Measurements from ENCODE around the gene COQ10B. TPM values are rescaled to one million over a fixed set of nuclear protein-coding genes. Genes with fewer than 3 reads are reported as not detected.

The COQ10B gene
- total RNA-seq, 1 experiment from 2014 or later: 23.5 TPM

GRCh38 chr2:197452754-197453122 is 614 bp upstream of the COQ10B start:
- no peaks in the 10 kb centered on the region for H3K9me2 ChIP-seq (replicated peaks; ENCODE audit: low read length)
- peaks cover 11% of the 10 kb centered on the region for H3K4me1 ChIP-seq (ENCODE audit: insufficient read depth, low read length)
- no peaks in the 10 kb centered on the region for H3F3A ChIP-seq (ENCODE audit: low read length, unreplicated experiment)
- H3K9me3 ChIP-seq (ENCODE audit: low read length): no peaks in the 10 kb centered on the region
- intact Hi-C loops (cut with micrococcal nuclease): loop anchor here (1.0 kb wide), 3 partner anchors 17 to 161 kb away; partner anchors contain the start of genes HSPE1 and SF3B1
- peaks cover 44% of the 10 kb centered on the region for H3K79me2 ChIP-seq (ENCODE audit: low read length)
- no TSS peak for BruUV-seq (replicated peaks)
- POLR2A ChIA-PET (ENCODE audit: unreplicated experiment): interaction anchor here (0.5 to 1.0 kb wide), 7 partner anchors 12 to 830 kb away, joined by 3 to 11 read pairs (median 3); partner anchors contain the start of genes HSPD1, HSPE1 and SF3B1
- H3K27me3 ChIP-seq (ENCODE audit: low read length): no peaks in the 10 kb centered on the region
- TF ChIP-seq CTCF (conservative IDR thresholded peaks at IDR 0.05; ENCODE audit: low read depth, low read length) (no peak), EZH2 (IDR thresholded peaks at IDR 0.05; ENCODE audit: low read length, unreplicated experiment) (no peak), EZH2phosphoT487 (IDR thresholded peaks at IDR 0.05; ENCODE audit: borderline replicate concordance, low read length) (no peak)
- peak; percentile 21 for ATAC-seq
- peaks cover 22% of the 10 kb centered on the region for H4K20me1 ChIP-seq (ENCODE audit: low read length)
- peak overlapping the region; percentile 84 for H3K4me3 ChIP-seq (ENCODE audit: low read length)
- peak overlapping the region; percentile 73 for H3K9ac ChIP-seq (ENCODE audit: low read length)
- H3K27ac ChIP-seq (ENCODE audit: low read length): peak overlapping the region; percentile 43
- no peaks in the 10 kb centered on the region for H3K36me3 ChIP-seq (ENCODE audit: low read depth, low read length)
- DNase-seq: no peak
- peak overlapping the region; percentile 86 for H3K4me2 ChIP-seq (ENCODE audit: low read length)
- peak overlapping the region; percentile 72 for H2AFZ ChIP-seq (ENCODE audit: low read length)
- CTCF ChIA-PET: interaction anchor here (0.7 kb wide), 2 partner anchors 160 to 327 kb away, joined by 3 to 4 read pairs; no protein-coding TSS in a partner anchor

- Histone ChIP-seq H2AFZ (ENCODE audit: low read length) (peak overlapping the region; percentile 79), H3K4me2 (ENCODE audit: low read length) (peak overlapping the region; percentile 98), H3K27me3 (ENCODE audit: low read length) (no peaks in the 10 kb centered on the region), H3K4me1 (ENCODE audit: insufficient read depth, low read length) (peaks cover 11% of the 10 kb centered on the region), H3K9me3 (ENCODE audit: low read length) (no peaks in the 10 kb centered on the region), H4K20me1 (ENCODE audit: low read length) (peaks cover 26% of the 10 kb centered on the region), H3F3A (ENCODE audit: low read length, unreplicated experiment) (no peaks in the 10 kb centered on the region), H3K27ac (ENCODE audit: low read length) (peak overlapping the region; percentile 92), H3K9ac (ENCODE audit: low read length) (peak overlapping the region; percentile 93), H3K4me3 (ENCODE audit: low read length) (peak overlapping the region; percentile 84), H3K9me2 (replicated peaks; ENCODE audit: low read length) (no peaks in the 10 kb centered on the region), H3K79me2 (ENCODE audit: low read length) (peaks cover 56% of the 10 kb centered on the region), H3K36me3 (ENCODE audit: low read depth, low read length) (no peaks in the 10 kb centered on the region)
- ChIA-PET POLR2A (ENCODE audit: unreplicated experiment) (no interaction called here), CTCF (no interaction called here)
- ATAC-seq (peak; percentile 56), DNase-seq (no peak)
- intact Hi-C loops (cut with micrococcal nuclease): loop anchor here (1.0 kb wide), 3 partner anchors 19 to 159 kb away; partner anchors contain the start of genes HSPE1 and SF3B1
- TF ChIP-seq CTCF (conservative IDR thresholded peaks at IDR 0.05; ENCODE audit: low read depth, low read length) (no peak), EZH2phosphoT487 (IDR thresholded peaks at IDR 0.05; ENCODE audit: borderline replicate concordance, low read length) (no peak), EZH2 (IDR thresholded peaks at IDR 0.05; ENCODE audit: low read length, unreplicated experiment) (no peak)
- no TSS peak for BruUV-seq (replicated peaks)
Observed at GRCh38 chr2:197453914-197454398, 604 bp downstream of the COQ10B start.

GRCh38 chr2:197454923-197455322 is 1.6 kb downstream of the COQ10B start:
- ATAC-seq (no peak), DNase-seq (no peak)
- no peaks in the 10 kb centered on the region for H3K27me3 ChIP-seq (ENCODE audit: low read length)
- H3K36me3 ChIP-seq (ENCODE audit: low read depth, low read length): peaks cover 5% of the 10 kb centered on the region; the same call in 1 of the 2 replicates
- BruUV-seq (replicated peaks): no TSS peak
- TF ChIP-seq EZH2 (IDR thresholded peaks at IDR 0.05; ENCODE audit: low read length, unreplicated experiment) (no peak), EZH2phosphoT487 (IDR thresholded peaks at IDR 0.05; ENCODE audit: borderline replicate concordance, low read length) (no peak), CTCF (conservative IDR thresholded peaks at IDR 0.05; ENCODE audit: low read depth, low read length) (no peak)
- peak overlapping the region; percentile 98 for H3K4me2 ChIP-seq (ENCODE audit: low read length)
- ChIA-PET CTCF (no interaction called here), POLR2A (ENCODE audit: unreplicated experiment) (interaction anchor here (0.6 kb wide), 1 partner anchor 47 kb away, joined by 29 read pairs; no protein-coding TSS in a partner anchor)
- H3K79me2 ChIP-seq (ENCODE audit: low read length): peaks cover 65% of the 10 kb centered on the region
- H3F3A ChIP-seq (ENCODE audit: low read length, unreplicated experiment): no peaks in the 10 kb centered on the region
- H2AFZ ChIP-seq (ENCODE audit: low read length): no peak overlapping the region
- peak overlapping the region; percentile 93 for H3K9ac ChIP-seq (ENCODE audit: low read length)
- peaks cover 11% of the 10 kb centered on the region for H3K4me1 ChIP-seq (ENCODE audit: insufficient read depth, low read length)
- no peaks in the 10 kb centered on the region for H3K9me3 ChIP-seq (ENCODE audit: low read length)
- intact Hi-C loops (cut with micrococcal nuclease): no loop called here
- H3K27ac ChIP-seq (ENCODE audit: low read length): no peak overlapping the region
- H3K4me3 ChIP-seq (ENCODE audit: low read length): peak overlapping the region; percentile 84
- H4K20me1 ChIP-seq (ENCODE audit: low read length): peaks cover 30% of the 10 kb centered on the region
- no peaks in the 10 kb centered on the region for H3K9me2 ChIP-seq (replicated peaks; ENCODE audit: low read length)
